DOHH2 (cell line): ENCODE data around the gene FRMPD1.

Experiments
- EZH2phosphoT487 ChIP-seq: fragments of 200-600 bp; sonication (generic); IDR thresholded peaks from 2 replicates; pipeline ENCODE4 v1.6.1; 2017; ENCODE audit warnings: borderline replicate concordance, mild to moderate bottlenecking, antibody characterized with exemption, low read length, moderate library complexity, mixed read lengths
- TF ChIP-seq, protein P1 (sequence below): fragments of 200-600 bp; sonication (generic); IDR thresholded peaks from one replicate; pipeline ENCODE4 v1.5.1; 2014; ENCODE audit warnings: antibody characterized with exemption, mild to moderate bottlenecking, low read depth, low read length; ENCODE audit not compliant: poor library complexity, severe bottlenecking

DNA sequence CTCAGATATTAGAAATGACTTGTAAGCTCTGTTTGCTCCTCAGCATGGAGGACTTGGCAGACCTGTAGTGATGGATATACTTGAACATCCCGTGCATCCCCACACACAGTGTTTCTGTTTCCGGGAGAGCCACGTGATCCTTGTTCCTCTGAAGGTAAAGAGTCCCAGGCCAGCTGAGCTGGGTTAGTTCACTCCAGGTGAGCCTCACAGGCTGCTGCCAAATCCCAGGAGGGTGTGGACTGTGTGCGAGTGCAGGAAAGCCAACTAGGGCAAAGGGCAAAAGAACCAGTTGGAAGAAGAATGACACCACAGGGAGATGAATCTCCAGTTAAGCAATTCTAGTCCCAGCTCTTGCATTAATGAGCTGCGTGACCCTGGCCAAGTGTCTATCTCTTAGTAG, 47.9 kb upstream of the FRMPD1 start:
- TF ChIP-seq, protein P1, sequence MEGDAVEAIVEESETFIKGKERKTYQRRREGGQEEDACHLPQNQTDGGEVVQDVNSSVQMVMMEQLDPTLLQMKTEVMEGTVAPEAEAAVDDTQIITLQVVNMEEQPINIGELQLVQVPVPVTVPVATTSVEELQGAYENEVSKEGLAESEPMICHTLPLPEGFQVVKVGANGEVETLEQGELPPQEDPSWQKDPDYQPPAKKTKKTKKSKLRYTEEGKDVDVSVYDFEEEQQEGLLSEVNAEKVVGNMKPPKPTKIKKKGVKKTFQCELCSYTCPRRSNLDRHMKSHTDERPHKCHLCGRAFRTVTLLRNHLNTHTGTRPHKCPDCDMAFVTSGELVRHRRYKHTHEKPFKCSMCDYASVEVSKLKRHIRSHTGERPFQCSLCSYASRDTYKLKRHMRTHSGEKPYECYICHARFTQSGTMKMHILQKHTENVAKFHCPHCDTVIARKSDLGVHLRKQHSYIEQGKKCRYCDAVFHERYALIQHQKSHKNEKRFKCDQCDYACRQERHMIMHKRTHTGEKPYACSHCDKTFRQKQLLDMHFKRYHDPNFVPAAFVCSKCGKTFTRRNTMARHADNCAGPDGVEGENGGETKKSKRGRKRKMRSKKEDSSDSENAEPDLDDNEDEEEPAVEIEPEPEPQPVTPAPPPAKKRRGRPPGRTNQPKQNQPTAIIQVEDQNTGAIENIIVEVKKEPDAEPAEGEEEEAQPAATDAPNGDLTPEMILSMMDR: no peak
- TF ChIP-seq EZH2phosphoT487: no peak
